Testis (tissue), 2 donors: ENCODE data around the gene GTF3A.

Experiments
- CTCF ChIP-seq, 3 experiments: fragments of 450-650 bp in 2 of 3; fragments of 200-600 bp in 1 of 3; sonication (generic) in 1 of 3; IDR thresholded peaks; one replicate each; pipeline ENCODE4 v1.5.1; 2016 to 2019; ENCODE audit warnings: antibody characterized with exemption in 3 of 3, mild to moderate bottlenecking in 2 of 3, moderate library complexity in 1 of 3
- POLR2A ChIP-seq: fragments of 450-650 bp; IDR thresholded peaks from one replicate; pipeline ENCODE4 v1.6.1; 2017; ENCODE audit warnings: antibody characterized with exemption, mild to moderate bottlenecking, moderate library complexity

GRCh38 chr13:27404680-27405079, 19.7 kb upstream of the GTF3A start:
- TF ChIP-seq CTCF (IDR thresholded peaks at IDR 0.05) (no peak), POLR2A (no peak)
